Measurements from ENCODE around the gene CCL22.

The CCL22 gene

GRCh38 chr16:57345021-57345420, 13.6 kb upstream of the CCL22 start:
- no peaks in the 10 kb centered on the region for H3K9me2 ChIP-seq (ENCODE audit: low read depth, low read length)
- H3K27ac ChIP-seq (ENCODE audit: low read depth, low read length, poor library complexity, severe bottlenecking): no peak overlapping the region
- no peaks in the 10 kb centered on the region for H3K9me3 ChIP-seq (ENCODE audit: low read length)
- H3K9ac ChIP-seq (ENCODE audit: low read length): no peak overlapping the region
- no peak overlapping the region for H2AFZ ChIP-seq (ENCODE audit: low read length)
- no peak overlapping the region for H3K4me2 ChIP-seq (ENCODE audit: low read length)
- H3K79me2 ChIP-seq (ENCODE audit: insufficient read depth, low read length): no peaks in the 10 kb centered on the region
- no peaks in the 10 kb centered on the region for H3F3A ChIP-seq (ENCODE audit: insufficient read depth, low read length)
- TF ChIP-seq, protein P1, sequence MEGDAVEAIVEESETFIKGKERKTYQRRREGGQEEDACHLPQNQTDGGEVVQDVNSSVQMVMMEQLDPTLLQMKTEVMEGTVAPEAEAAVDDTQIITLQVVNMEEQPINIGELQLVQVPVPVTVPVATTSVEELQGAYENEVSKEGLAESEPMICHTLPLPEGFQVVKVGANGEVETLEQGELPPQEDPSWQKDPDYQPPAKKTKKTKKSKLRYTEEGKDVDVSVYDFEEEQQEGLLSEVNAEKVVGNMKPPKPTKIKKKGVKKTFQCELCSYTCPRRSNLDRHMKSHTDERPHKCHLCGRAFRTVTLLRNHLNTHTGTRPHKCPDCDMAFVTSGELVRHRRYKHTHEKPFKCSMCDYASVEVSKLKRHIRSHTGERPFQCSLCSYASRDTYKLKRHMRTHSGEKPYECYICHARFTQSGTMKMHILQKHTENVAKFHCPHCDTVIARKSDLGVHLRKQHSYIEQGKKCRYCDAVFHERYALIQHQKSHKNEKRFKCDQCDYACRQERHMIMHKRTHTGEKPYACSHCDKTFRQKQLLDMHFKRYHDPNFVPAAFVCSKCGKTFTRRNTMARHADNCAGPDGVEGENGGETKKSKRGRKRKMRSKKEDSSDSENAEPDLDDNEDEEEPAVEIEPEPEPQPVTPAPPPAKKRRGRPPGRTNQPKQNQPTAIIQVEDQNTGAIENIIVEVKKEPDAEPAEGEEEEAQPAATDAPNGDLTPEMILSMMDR (IDR thresholded peaks at IDR 0.05; ENCODE audit: low read length): no peak
- no peak for TF ChIP-seq EZH2 (IDR thresholded peaks at IDR 0.05; ENCODE audit: borderline replicate concordance, low read length)
- no peaks in the 10 kb centered on the region for H3K4me1 ChIP-seq (ENCODE audit: insufficient read depth, low read length, severe bottlenecking)
- no peaks in the 10 kb centered on the region; the same call in 1 of the 2 replicates for H3K27me3 ChIP-seq (ENCODE audit: insufficient read depth, low read length)
- no peak overlapping the region for H3K4me3 ChIP-seq (ENCODE audit: low read depth, low read length, poor library complexity, severe bottlenecking)
- H4K20me1 ChIP-seq (ENCODE audit: insufficient read depth, low read length): no peaks in the 10 kb centered on the region
- H3K36me3 ChIP-seq (ENCODE audit: insufficient read depth, low read length): no peaks in the 10 kb centered on the region

DNA sequence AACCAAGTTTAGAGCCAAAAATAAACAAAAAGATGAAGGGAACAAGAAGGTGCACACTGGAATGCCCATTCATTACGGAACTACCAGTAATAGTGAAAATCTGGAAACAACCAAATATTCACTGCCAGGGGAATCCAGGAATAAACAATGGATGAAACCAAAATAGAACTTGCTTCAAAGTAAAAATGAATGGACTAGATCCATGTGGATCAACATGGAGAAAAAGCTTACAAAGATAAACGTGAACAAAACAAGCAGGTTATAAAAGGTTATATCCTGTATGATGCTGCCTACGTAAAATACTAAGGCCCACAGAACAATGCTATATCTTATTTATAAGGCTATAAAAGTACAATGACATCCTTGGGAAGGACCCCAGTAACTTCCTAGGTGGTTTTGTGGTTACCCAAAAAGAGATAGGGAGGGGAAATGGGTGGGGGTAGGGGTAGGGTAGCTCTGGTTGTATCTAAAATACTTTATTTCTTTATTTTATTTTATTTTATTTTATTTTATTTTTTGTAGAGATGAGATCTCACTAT, 12.8 kb upstream of the CCL22 start:
- Histone ChIP-seq H3K27ac (ENCODE audit: low read depth, low read length, poor library complexity, severe bottlenecking) (no peak overlapping the region), H2AFZ (ENCODE audit: low read length) (no peak overlapping the region), H3K4me2 (ENCODE audit: low read length) (no peak overlapping the region), H3K79me2 (ENCODE audit: insufficient read depth, low read length) (no peaks in the 10 kb centered on the region), H3K4me3 (ENCODE audit: low read depth, low read length, poor library complexity, severe bottlenecking) (no peak overlapping the region), H3K9me3 (ENCODE audit: low read length) (no peaks in the 10 kb centered on the region), H3K36me3 (ENCODE audit: insufficient read depth, low read length) (no peaks in the 10 kb centered on the region), H3K4me1 (ENCODE audit: insufficient read depth, low read length, severe bottlenecking) (no peaks in the 10 kb centered on the region), H4K20me1 (ENCODE audit: insufficient read depth, low read length) (no peaks in the 10 kb centered on the region), H3K9ac (ENCODE audit: low read length) (no peak overlapping the region), H3K27me3 (ENCODE audit: insufficient read depth, low read length) (no peaks in the 10 kb centered on the region; the same call in 1 of the 2 replicates), H3F3A (ENCODE audit: insufficient read depth, low read length) (no peaks in the 10 kb centered on the region), H3K9me2 (ENCODE audit: low read depth, low read length) (no peaks in the 10 kb centered on the region)
- TF ChIP-seq EZH2 (IDR thresholded peaks at IDR 0.05; ENCODE audit: borderline replicate concordance, low read length): no peak
- TF ChIP-seq, protein P1 (IDR thresholded peaks at IDR 0.05; ENCODE audit: low read length): no peak

DNA sequence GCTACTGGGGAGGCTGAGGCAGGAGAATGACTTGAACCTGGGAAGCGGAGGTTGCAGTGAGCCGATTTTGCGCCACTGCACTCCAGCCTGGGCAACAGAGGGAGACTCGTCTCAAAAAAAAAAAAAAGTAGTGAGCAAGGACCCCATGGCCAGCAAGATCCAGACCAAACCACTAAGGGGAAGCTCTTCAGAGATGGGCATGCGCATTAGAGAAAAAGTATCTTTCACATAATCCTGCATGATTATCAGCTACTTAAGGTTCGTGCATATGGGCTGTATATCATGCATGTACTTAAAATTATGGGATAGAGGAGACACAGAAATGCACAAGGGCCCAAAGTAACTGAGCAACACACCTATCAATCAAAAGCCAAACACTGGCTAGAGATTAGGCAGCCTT, 10.7 kb upstream of the CCL22 start:
- no peaks in the 10 kb centered on the region for H3K36me3 ChIP-seq (ENCODE audit: insufficient read depth, low read length)

More for the DNA sequence above, 10.7 kb upstream of the CCL22 start:
- TF ChIP-seq EZH2 (IDR thresholded peaks at IDR 0.05; ENCODE audit: borderline replicate concordance, low read length): no peak
- TF ChIP-seq, protein P1 (IDR thresholded peaks at IDR 0.05; ENCODE audit: low read length): no peak
- H3K9ac ChIP-seq (ENCODE audit: low read length): no peak overlapping the region
- no peaks in the 10 kb centered on the region for H3K9me2 ChIP-seq (ENCODE audit: low read depth, low read length)
- H3K4me3 ChIP-seq (ENCODE audit: low read depth, low read length, poor library complexity, severe bottlenecking): no peak overlapping the region
- no peak overlapping the region for H3K27ac ChIP-seq (ENCODE audit: low read depth, low read length, poor library complexity, severe bottlenecking)
- no peaks in the 10 kb centered on the region for H3F3A ChIP-seq (ENCODE audit: insufficient read depth, low read length)
- H3K9me3 ChIP-seq (ENCODE audit: low read length): no peaks in the 10 kb centered on the region
- no peak overlapping the region for H3K4me2 ChIP-seq (ENCODE audit: low read length)
- no peaks in the 10 kb centered on the region for H3K4me1 ChIP-seq (ENCODE audit: insufficient read depth, low read length, severe bottlenecking)
- H3K27me3 ChIP-seq (ENCODE audit: insufficient read depth, low read length): no peaks in the 10 kb centered on the region; the same call in 1 of the 2 replicates
- H2AFZ ChIP-seq (ENCODE audit: low read length): no peak overlapping the region
- no peaks in the 10 kb centered on the region for H3K79me2 ChIP-seq (ENCODE audit: insufficient read depth, low read length)
- no peaks in the 10 kb centered on the region for H4K20me1 ChIP-seq (ENCODE audit: insufficient read depth, low read length)

Data from OCI-LY1 (cell line).